ENCODE results near the gene CELF5.

The CELF5 gene

GRCh38 chr19:3208317-3209207 lies 15.9 kb upstream of the CELF5 start:
- TF ChIP-seq ZNF571 (tag by site-specific recombination; IDR thresholded peaks at IDR 0.05) (no peak), ZNF560 (tag by site-specific recombination; IDR thresholded peaks at IDR 0.05; ENCODE audit: borderline replicate concordance) (no peak), ZNF354C (tag by site-specific recombination; IDR thresholded peaks at IDR 0.05; ENCODE audit: borderline replicate concordance, low read depth) (no peak), ZNF10 (tag by site-specific recombination; IDR thresholded peaks at IDR 0.05) (0 out of 2 replicates have a peak, but pooled peaks have one; percentile 36), ZNF138 (tag by site-specific recombination; IDR thresholded peaks at IDR 0.05; ENCODE audit: borderline replicate concordance) (no peak), OSR2 (tag by site-specific recombination; IDR thresholded peaks at IDR 0.05) (no peak)
- Histone ChIP-seq H3K36me3 (ENCODE audit: control insufficient read depth in 2 of 2, insufficient read depth in 1 of 2, low read length in 2 of 2) (peaks cover 7 to 55% of the 10 kb centered on the region in 2 experiments; a peak in 2 of 3 replicates), H3K27ac (ENCODE audit: extremely low read depth, low read depth, low read length) (no peak overlapping the region), H3K4me3 (ENCODE audit: low read depth, low read length) (no peak overlapping the region), H3K4me1 (ENCODE audit: control insufficient read depth, insufficient read depth, low read length) (no peaks in the 10 kb centered on the region), H3K9me3 (ENCODE audit: control insufficient read depth, insufficient read depth, low read depth, low read length) (no peaks in the 10 kb centered on the region)
- ChIA-PET CTCF (interaction anchor here (0.7 to 2.2 kb wide), 3 partner anchors 80 to 258 kb away, joined by 3 to 13 read pairs (median 3); no protein-coding TSS in a partner anchor), POLR2A (no interaction called here)

GRCh38 chr19:3210347-3211017 lies 14.0 kb upstream of the CELF5 start:
- ChIA-PET POLR2A (interaction anchor here (0.6 kb wide), 1 partner anchor 27 kb away, joined by 5 read pairs; no protein-coding TSS in a partner anchor), CTCF (interaction anchor here (0.6 to 2.7 kb wide), 6 partner anchors 14 to 1779 kb away, joined by 3 to 13 read pairs (median 4); partner anchors contain the start of genes CELF5 and ZNF57)
- H3K27ac ChIP-seq (ENCODE audit: extremely low read depth, low read depth, low read length), result no peak overlapping the region
- H3K9me3 ChIP-seq (ENCODE audit: control insufficient read depth, insufficient read depth, low read depth, low read length), result no peaks in the 10 kb centered on the region
- H3K4me1 ChIP-seq (ENCODE audit: control insufficient read depth, insufficient read depth, low read length), result no peaks in the 10 kb centered on the region
- H3K4me3 ChIP-seq (ENCODE audit: low read depth, low read length), result no peak overlapping the region
- peaks cover 7 to 35% of the 10 kb centered on the region in 2 experiments; a peak in 2 of 3 replicates for H3K36me3 ChIP-seq (ENCODE audit: control insufficient read depth in 2 of 2, insufficient read depth in 1 of 2, low read length in 2 of 2)
- TF ChIP-seq KLF8 (tag by site-specific recombination; IDR thresholded peaks at IDR 0.05) (peak; percentile 79), ZNF76 (tag by site-specific recombination; IDR thresholded peaks at IDR 0.05; ENCODE audit: borderline replicate concordance, low read depth) (peak; percentile 74; the same call in 1 of the 2 replicates), ZFHX2 (tag by site-specific recombination; conservative IDR thresholded peaks at IDR 0.05) (peak; percentile 31; the same call in 1 of the 2 replicates), ZNF791 (tag by site-specific recombination; IDR thresholded peaks at IDR 0.05) (no peak), ZNF600 (tag by site-specific recombination; IDR thresholded peaks at IDR 0.05) (peak; percentile 77), KLF10 (tag by site-specific recombination; IDR thresholded peaks at IDR 0.05) (no peak), ZNF146 (tag by site-specific recombination; IDR thresholded peaks at IDR 0.05) (peak; percentile 18; the same call in 1 of the 2 replicates), ZNF629 (tag by site-specific recombination; IDR thresholded peaks at IDR 0.05) (0 out of 2 replicates have a peak, but pooled peaks have one; percentile 23), ZNF558 (tag by site-specific recombination; IDR thresholded peaks at IDR 0.05) (no peak), PATZ1 (tag by site-specific recombination; IDR thresholded peaks at IDR 0.05) (peak; percentile 48), ZXDB (tag by site-specific recombination; IDR thresholded peaks at IDR 0.05) (0 out of 2 replicates have a peak, but pooled peaks have one; percentile 22), ZNF16 (tag by site-specific recombination; IDR thresholded peaks at IDR 0.05; ENCODE audit: low read depth) (peak; percentile 99), BCL11B (tag by site-specific recombination; IDR thresholded peaks at IDR 0.05; ENCODE audit: low read depth) (0 out of 2 replicates have a peak, but pooled peaks have one; percentile 29), ZNF248 (tag by site-specific recombination; IDR thresholded peaks at IDR 0.05) (no peak), ZNF645 (tag by site-specific recombination; IDR thresholded peaks at IDR 0.05) (no peak), OSR2 (tag by site-specific recombination; IDR thresholded peaks at IDR 0.05) (0 out of 2 replicates have a peak, but pooled peaks have one; percentile 7), ZNF654 (tag by site-specific recombination; IDR thresholded peaks at IDR 0.05; ENCODE audit: low read depth) (peak; percentile 19; the same call in 1 of the 2 replicates), ZNF664 (tag by site-specific recombination; IDR thresholded peaks at IDR 0.05) (no peak), ZNF23 (tag by site-specific recombination; IDR thresholded peaks at IDR 0.05; ENCODE audit: borderline replicate concordance) (no peak), ZNF670 (tag by site-specific recombination; IDR thresholded peaks at IDR 0.05; ENCODE audit: low read depth) (no peak), ZNF223 (tag by site-specific recombination; IDR thresholded peaks at IDR 0.05) (no peak), ZNF701 (tag by site-specific recombination; IDR thresholded peaks at IDR 0.05) (no peak), ZFP69B (tag by site-specific recombination; IDR thresholded peaks at IDR 0.05) (no peak), KLF1 (tag by site-specific recombination; IDR thresholded peaks at IDR 0.05) (0 out of 2 replicates have a peak, but pooled peaks have one; percentile 26), ZNF529 (tag by site-specific recombination; IDR thresholded peaks at IDR 0.05; ENCODE audit: insufficient replicate concordance) (no peak), TRIM28 (IDR thresholded peaks at IDR 0.05; ENCODE audit: borderline replicate concordance, low read length) (no peak)
